Measurements from ENCODE around the gene CRYZL1.

CRYZL1 gene

GRCh38 chr21:33654412-33654811 is 12.9 kb upstream of the CRYZL1 start:
- Mint-ChIP-seq H3K4me1 (ENCODE audit: low read depth) (peaks cover 67% of the 10 kb centered on the region), H3K27ac (peak overlapping the region; percentile 53), H3K36me3 (ENCODE audit: low read depth) (peaks cover 11% of the 10 kb centered on the region), H3K4me3 (no peak overlapping the region), H3K9me3 (no peaks in the 10 kb centered on the region), H3K27me3 (no peaks in the 10 kb centered on the region)
- intact Hi-C loops (cut with micrococcal nuclease) = no loop called here

- Mint-ChIP-seq H3K4me1 (ENCODE audit: low read depth) (peaks cover 60% of the 10 kb centered on the region), H3K9me3 (no peaks in the 10 kb centered on the region), H3K4me3 (no peak overlapping the region), H3K27ac (no peak overlapping the region), H3K27me3 (no peaks in the 10 kb centered on the region), H3K36me3 (ENCODE audit: low read depth) (peaks cover 11% of the 10 kb centered on the region)
- intact Hi-C loops (cut with micrococcal nuclease) = no loop called here
Observed at GRCh38 chr21:33651965-33652680, 10.6 kb upstream of the CRYZL1 start.

DNA sequence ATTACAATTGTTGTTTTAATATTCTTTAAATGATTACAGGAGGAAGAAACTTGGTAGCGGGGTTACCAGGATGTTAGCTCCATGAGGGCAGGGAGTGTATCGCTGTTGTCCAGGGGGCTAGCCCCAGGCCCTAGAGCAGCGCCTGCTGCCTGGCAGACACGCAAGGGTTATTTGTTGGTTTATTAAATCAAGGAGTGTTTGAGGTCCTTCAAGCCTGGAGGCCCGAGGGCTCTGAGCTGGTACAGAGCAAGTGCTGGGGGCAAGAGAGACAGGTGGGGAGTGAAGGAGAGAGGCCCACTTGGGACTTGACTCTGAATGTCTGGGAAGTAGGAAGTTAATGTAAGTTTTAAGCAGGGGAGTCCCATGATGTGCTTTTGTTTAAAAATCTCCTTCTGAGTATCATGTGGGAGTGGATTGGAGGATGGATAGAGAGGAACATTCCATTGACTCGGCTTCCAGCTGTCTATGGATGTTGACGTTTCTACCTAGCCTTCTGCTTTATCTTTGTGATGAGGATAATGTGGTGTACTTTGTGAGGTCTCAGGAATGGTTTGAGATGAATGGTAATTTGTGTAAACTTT is 9.5 kb upstream of the CRYZL1 start:
- intact Hi-C loops (cut with micrococcal nuclease) = no loop called here
- H3K27ac Mint-ChIP-seq = peak overlapping the region; percentile 26
- H3K4me3 Mint-ChIP-seq = no peak overlapping the region
- no peaks in the 10 kb centered on the region for H3K27me3 Mint-ChIP-seq
- peaks cover 52% of the 10 kb centered on the region for H3K4me1 Mint-ChIP-seq (ENCODE audit: low read depth)
- peaks cover 11% of the 10 kb centered on the region for H3K36me3 Mint-ChIP-seq (ENCODE audit: low read depth)
- H3K9me3 Mint-ChIP-seq = no peaks in the 10 kb centered on the region

DNA sequence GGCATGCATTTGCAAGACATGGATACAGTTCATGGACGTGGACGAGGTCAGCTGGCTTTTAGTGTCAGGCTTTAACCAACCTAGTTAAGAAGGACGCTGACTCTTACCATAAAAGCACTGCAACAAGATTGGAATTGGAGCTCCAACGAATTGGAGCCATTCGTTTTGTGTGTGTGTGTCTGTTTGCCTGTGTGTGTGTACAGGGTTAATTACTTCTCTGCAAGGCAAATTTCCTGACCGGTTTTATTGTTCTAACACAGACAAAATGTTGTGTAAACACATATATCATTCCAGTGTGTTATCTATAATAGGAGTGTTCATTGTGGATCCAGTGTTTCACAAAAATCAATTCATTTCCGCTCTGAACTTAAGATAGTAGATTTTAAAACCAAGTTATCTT is 8.7 kb upstream of the CRYZL1 start:
- Mint-ChIP-seq H3K4me3 (no peak overlapping the region), H3K27me3 (no peaks in the 10 kb centered on the region), H3K36me3 (ENCODE audit: low read depth) (peaks cover 11% of the 10 kb centered on the region), H3K4me1 (ENCODE audit: low read depth) (peaks cover 46% of the 10 kb centered on the region), H3K27ac (no peak overlapping the region), H3K9me3 (no peaks in the 10 kb centered on the region)
- intact Hi-C loops (cut with micrococcal nuclease) = no loop called here

- Mint-ChIP-seq H3K4me3 (no peak overlapping the region), H3K4me1 (ENCODE audit: low read depth) (peaks cover 44% of the 10 kb centered on the region), H3K27ac (peak overlapping the region; percentile 77), H3K36me3 (ENCODE audit: low read depth) (peaks cover under 1% of the 10 kb centered on the region), H3K27me3 (no peaks in the 10 kb centered on the region), H3K9me3 (no peaks in the 10 kb centered on the region)
- intact Hi-C loops (cut with micrococcal nuclease) = no loop called here
Observed at GRCh38 chr21:33648555-33648954, 7.0 kb upstream of the CRYZL1 start.

GRCh38 chr21:33647587-33647986 is 6.0 kb upstream of the CRYZL1 start:
- H3K27ac Mint-ChIP-seq = no peak overlapping the region
- peaks cover 9% of the 10 kb centered on the region for H3K36me3 Mint-ChIP-seq (ENCODE audit: low read depth)
- intact Hi-C loops (cut with micrococcal nuclease) = no loop called here
- H3K4me3 Mint-ChIP-seq = no peak overlapping the region
- no peaks in the 10 kb centered on the region for H3K27me3 Mint-ChIP-seq
- no peaks in the 10 kb centered on the region for H3K9me3 Mint-ChIP-seq
- peaks cover 47% of the 10 kb centered on the region for H3K4me1 Mint-ChIP-seq (ENCODE audit: low read depth)

DNA sequence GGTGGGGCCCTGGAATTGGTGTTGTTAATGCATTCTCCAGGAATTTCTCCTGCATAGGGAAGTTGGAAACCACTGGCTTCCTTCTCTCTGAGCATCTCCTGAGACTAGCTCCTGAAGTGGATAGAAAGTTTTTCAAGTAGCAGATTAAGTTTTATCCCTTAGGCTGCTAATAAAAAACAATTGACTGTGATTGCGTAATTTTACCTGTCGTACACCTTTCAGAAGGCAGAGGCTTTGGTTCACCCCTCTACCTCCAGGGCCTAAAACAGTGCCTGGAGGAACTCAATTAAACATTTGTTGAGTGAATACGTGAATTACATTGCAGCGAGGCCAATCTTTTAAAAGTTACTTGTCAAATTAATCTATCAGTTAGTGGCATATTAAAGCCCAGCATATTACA is 4.2 kb upstream of the CRYZL1 start:
- no peak overlapping the region for H3K4me3 Mint-ChIP-seq
- no peak overlapping the region for H3K27ac Mint-ChIP-seq
- intact Hi-C loops (cut with micrococcal nuclease) = no loop called here
- H3K27me3 Mint-ChIP-seq = no peaks in the 10 kb centered on the region
- H3K4me1 Mint-ChIP-seq (ENCODE audit: low read depth) = peaks cover 45% of the 10 kb centered on the region
- peaks cover 28% of the 10 kb centered on the region for H3K36me3 Mint-ChIP-seq (ENCODE audit: low read depth)
- H3K9me3 Mint-ChIP-seq = no peaks in the 10 kb centered on the region

GRCh38 chr21:33644383-33645074 is 3.0 kb upstream of the CRYZL1 start:
- peaks cover 28% of the 10 kb centered on the region for H3K36me3 Mint-ChIP-seq (ENCODE audit: low read depth)
- no peaks in the 10 kb centered on the region for H3K9me3 Mint-ChIP-seq
- intact Hi-C loops (cut with micrococcal nuclease) = loop anchor here (5.0 kb wide), 1 partner anchor 258 kb away; no protein-coding TSS in a partner anchor
- peaks cover 37% of the 10 kb centered on the region for H3K4me1 Mint-ChIP-seq (ENCODE audit: low read depth)
- H3K27ac Mint-ChIP-seq = peak overlapping the region; percentile 84
- peak overlapping the region; percentile 94 for H3K4me3 Mint-ChIP-seq
- H3K27me3 Mint-ChIP-seq = no peaks in the 10 kb centered on the region

DNA sequence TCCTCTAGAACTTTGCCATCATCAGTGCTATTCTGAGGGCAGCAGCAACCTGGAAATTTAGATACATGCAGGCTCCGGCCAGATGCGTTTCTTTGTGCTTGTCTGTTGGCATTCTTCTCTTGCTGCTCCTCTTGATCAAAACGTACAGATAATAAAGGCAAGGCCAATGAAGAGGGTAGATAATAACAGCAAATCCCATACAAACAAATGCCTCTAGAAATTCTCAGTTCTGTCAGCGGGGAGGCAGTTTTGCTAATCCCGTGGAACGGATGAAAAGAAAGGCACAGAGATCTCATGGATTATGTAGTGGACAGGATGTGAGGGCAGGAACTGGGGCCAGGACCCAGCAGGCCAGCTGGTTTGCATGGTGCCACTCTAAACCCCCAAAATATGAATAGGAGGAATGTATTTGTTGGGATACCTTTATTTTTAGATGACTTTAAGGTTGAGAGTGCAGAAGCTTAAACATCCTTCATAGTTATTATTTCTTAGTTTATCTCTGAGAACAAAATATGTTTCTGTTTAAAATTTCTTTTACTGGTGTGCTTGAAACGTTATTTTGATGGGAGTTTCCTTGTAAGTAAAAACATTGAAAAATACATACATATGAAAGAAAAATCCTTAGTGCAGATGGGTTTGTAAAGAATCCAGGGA is 2.2 kb upstream of the CRYZL1 start:
- Mint-ChIP-seq H3K36me3 (ENCODE audit: low read depth) (peaks cover 28% of the 10 kb centered on the region), H3K4me3 (peak overlapping the region; percentile 94), H3K27ac (peak overlapping the region; percentile 84), H3K9me3 (no peaks in the 10 kb centered on the region), H3K4me1 (ENCODE audit: low read depth) (peaks cover 30% of the 10 kb centered on the region), H3K27me3 (no peaks in the 10 kb centered on the region)
- intact Hi-C loops (cut with micrococcal nuclease) = loop anchor here (2.0 to 5.0 kb wide), 3 partner anchors 13 to 259 kb away; no protein-coding TSS in a partner anchor

- peaks cover 28% of the 10 kb centered on the region for H3K36me3 Mint-ChIP-seq (ENCODE audit: low read depth)
- H3K4me3 Mint-ChIP-seq = peak overlapping the region; percentile 94
- peak overlapping the region; percentile 84 for H3K27ac Mint-ChIP-seq
- intact Hi-C loops (cut with micrococcal nuclease) = loop anchor here (2.0 to 5.0 kb wide), 3 partner anchors 14 to 259 kb away; no protein-coding TSS in a partner anchor
- no peaks in the 10 kb centered on the region for H3K27me3 Mint-ChIP-seq
- H3K4me1 Mint-ChIP-seq (ENCODE audit: low read depth) = peaks cover 25% of the 10 kb centered on the region
- H3K9me3 Mint-ChIP-seq = no peaks in the 10 kb centered on the region
Observed at GRCh38 chr21:33642896-33643657, 1.5 kb upstream of the CRYZL1 start.

DNA sequence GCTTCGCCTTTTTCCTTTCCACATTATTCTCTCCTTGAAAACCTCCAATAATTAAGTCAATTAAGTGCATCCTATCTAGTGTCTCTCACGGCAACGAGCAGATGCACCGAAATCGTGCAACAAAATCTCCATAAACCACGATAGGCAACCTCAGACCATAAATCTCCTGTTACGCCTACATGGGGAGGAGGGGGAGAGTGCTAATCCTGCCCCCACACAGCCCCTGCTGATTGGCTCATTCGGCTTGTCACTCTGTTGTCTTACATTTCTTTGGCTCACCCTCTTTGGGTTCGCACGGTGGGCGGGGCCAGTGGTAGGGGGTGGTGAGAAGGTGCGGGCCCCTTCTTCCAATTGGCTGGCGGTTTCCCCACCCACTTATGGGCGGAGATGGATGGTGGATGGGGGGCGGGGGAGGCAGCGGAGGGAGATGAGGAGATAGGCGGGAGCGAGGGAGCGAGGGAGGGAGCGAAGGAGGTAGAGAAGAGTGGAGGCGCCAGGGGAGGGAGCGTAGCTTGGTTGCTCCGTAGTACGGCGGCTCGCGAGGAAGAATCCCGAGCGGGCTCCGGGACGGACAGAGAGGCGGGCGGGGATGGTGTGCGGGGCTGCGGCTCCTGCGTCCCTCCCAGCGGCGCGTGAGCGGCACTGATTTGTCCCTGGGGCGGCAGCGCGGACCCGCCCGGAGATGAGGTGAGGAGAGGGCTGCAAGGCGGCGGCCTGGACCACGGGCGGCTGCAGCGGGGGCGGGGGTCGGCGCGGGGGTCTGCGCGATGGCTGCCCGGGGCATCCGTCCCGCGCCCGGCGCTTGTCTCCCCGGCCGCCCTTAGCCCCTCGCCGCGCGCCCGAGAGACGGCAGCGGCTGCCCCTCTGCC is 720 bp upstream of the CRYZL1 start, which contains the start of gene ITSN1:
ITSN1 (plus strand) TSS at position 475 of the 869 bp plus-strand sequence. CDS start 76,328 bp downstream, outside the sequence.
- H3K9me3 Mint-ChIP-seq = peaks cover 2% of the 10 kb centered on the region
- H3K27me3 Mint-ChIP-seq = no peaks in the 10 kb centered on the region
- H3K36me3 Mint-ChIP-seq (ENCODE audit: low read depth) = peaks cover 32% of the 10 kb centered on the region
- H3K27ac Mint-ChIP-seq = peak within 1 kb of the TSS; percentile 86
- H3K4me1 Mint-ChIP-seq (ENCODE audit: low read depth) = peaks cover 26% of the 10 kb centered on the region
- H3K4me3 Mint-ChIP-seq = peak within 1 kb of the TSS; percentile 94
- intact Hi-C loops (cut with micrococcal nuclease) = loop anchor here (2.0 to 5.0 kb wide), 3 partner anchors 15 to 260 kb away; no protein-coding TSS in a partner anchor

- intact Hi-C loops (cut with micrococcal nuclease) = loop anchor here (1.0 to 5.0 kb wide), 2 partner anchors 261 to 274 kb away; partner anchors contain the start of gene ATP5PO
- no peaks in the 10 kb centered on the region for H3K27me3 Mint-ChIP-seq
- peak overlapping the region; percentile 94 for H3K4me3 Mint-ChIP-seq
Observed at GRCh38 chr21:33640697-33641351, 717 bp downstream of the CRYZL1 start.

More at GRCh38 chr21:33640697-33641351, 717 bp downstream of the CRYZL1 start:
- H3K36me3 Mint-ChIP-seq (ENCODE audit: low read depth) = peaks cover 41% of the 10 kb centered on the region
- H3K4me1 Mint-ChIP-seq (ENCODE audit: low read depth) = peaks cover 33% of the 10 kb centered on the region
- peaks cover 10% of the 10 kb centered on the region for H3K9me3 Mint-ChIP-seq
- peak overlapping the region; percentile 86 for H3K27ac Mint-ChIP-seq

All from dendritic cell treated with granulocyte-macrophage colony-stimulating factor and Interleukin-4, amounts not matched to agents 40 ng/mL and 50 ng/mL, for 4 days (primary cell).